B cell (primary cell): ENCODE data around the gene CST11.

Experiments
- EZH2 ChIP-seq: IDR thresholded peaks from 2 replicates; pipeline ENCODE4 v1.6.1; 2012; ENCODE audit warnings: borderline replicate concordance, low read depth, mild to moderate bottlenecking, moderate library complexity, low read length; ENCODE audit not compliant: insufficient read depth, poor library complexity, severe bottlenecking
- TF ChIP-seq, protein P1 (sequence below): fragments of 200-600 bp; IDR thresholded peaks from one replicate; pipeline ENCODE4 v1.8.0; 2022; ENCODE audit warnings: antibody characterized with exemption, mild to moderate bottlenecking

- TF ChIP-seq EZH2, result no peak
- TF ChIP-seq, protein P1, sequence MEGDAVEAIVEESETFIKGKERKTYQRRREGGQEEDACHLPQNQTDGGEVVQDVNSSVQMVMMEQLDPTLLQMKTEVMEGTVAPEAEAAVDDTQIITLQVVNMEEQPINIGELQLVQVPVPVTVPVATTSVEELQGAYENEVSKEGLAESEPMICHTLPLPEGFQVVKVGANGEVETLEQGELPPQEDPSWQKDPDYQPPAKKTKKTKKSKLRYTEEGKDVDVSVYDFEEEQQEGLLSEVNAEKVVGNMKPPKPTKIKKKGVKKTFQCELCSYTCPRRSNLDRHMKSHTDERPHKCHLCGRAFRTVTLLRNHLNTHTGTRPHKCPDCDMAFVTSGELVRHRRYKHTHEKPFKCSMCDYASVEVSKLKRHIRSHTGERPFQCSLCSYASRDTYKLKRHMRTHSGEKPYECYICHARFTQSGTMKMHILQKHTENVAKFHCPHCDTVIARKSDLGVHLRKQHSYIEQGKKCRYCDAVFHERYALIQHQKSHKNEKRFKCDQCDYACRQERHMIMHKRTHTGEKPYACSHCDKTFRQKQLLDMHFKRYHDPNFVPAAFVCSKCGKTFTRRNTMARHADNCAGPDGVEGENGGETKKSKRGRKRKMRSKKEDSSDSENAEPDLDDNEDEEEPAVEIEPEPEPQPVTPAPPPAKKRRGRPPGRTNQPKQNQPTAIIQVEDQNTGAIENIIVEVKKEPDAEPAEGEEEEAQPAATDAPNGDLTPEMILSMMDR, result no peak
These were observed 1.8 kb downstream of the CST11 start for GRCh38 chr20:23450877-23451276.
